ENCODE measurements around the gene SLC22A3.

- TF ChIP-seq REST (IDR thresholded peaks at IDR 0.05; ENCODE audit: low read depth, low read length) = no peak
- TF ChIP-seq CTCF (IDR thresholded peaks at IDR 0.05) = no peak
- TF ChIP-seq EP300 (IDR thresholded peaks at IDR 0.05; ENCODE audit: borderline replicate concordance in 1 of 2, low read depth in 1 of 2, low read length in 1 of 2) = no peak
- no peak for TF ChIP-seq RXRA (IDR thresholded peaks at IDR 0.05; ENCODE audit: borderline replicate concordance, low read depth)
- no peak for TF ChIP-seq IRF3 (IDR thresholded peaks at IDR 0.05; ENCODE audit: low read depth, low read length)
- no peak for TF ChIP-seq FOXM1 (IDR thresholded peaks at IDR 0.05; ENCODE audit: low read depth)
- TF ChIP-seq EZH2phosphoT487 (IDR thresholded peaks at IDR 0.05; ENCODE audit: borderline replicate concordance, low read depth) = no peak
- no peak for TF ChIP-seq GABPA (IDR thresholded peaks at IDR 0.05; ENCODE audit: low read depth)
Observed at GRCh38 chr6:160469153-160469552, 121.0 kb downstream of the SLC22A3 start.
